OCI-LY3 (cell line): ENCODE data around the gene SPATA31D1.

Experiments
- H2AFZ ChIP-seq: fragments of 200-600, 300-600 bp; shearing (Covaris generic); 2 replicates; pipeline ENCODE4 v1.6.0; 2014; ENCODE audit warnings: antibody characterized with exemption, low read depth, low read length
- H3K27ac ChIP-seq: fragments of 200-600, 300-600 bp; sonication (generic); 2 replicates; pipeline ENCODE4 v1.5.1; 2014; ENCODE audit warnings: mild to moderate bottlenecking, low read length, moderate library complexity, mixed read lengths
- H3K27me3 ChIP-seq: fragments of 200-600, 300-600 bp; sonication (generic); 2 replicates; pipeline ENCODE4 v1.6.1; 2014; ENCODE audit warnings: low read depth, low read length, mixed read lengths
- H3K36me3 ChIP-seq: fragments of 200-600, 300-600 bp; sonication (generic); replicated peaks from 2 replicates; pipeline ENCODE3; 2014; ENCODE audit warnings: low read depth, low read length, mixed read lengths
- H3K4me1 ChIP-seq: fragments of 300-600, 200-600 bp; sonication (generic); 2 replicates; pipeline ENCODE4 v1.6.1; 2014; ENCODE audit warnings: low read length, mixed read lengths
- H3K4me2 ChIP-seq: fragments of 200-600, 300-600 bp; sonication (generic); 2 replicates; pipeline ENCODE4 v1.6.1; 2014; ENCODE audit warnings: low read length, mixed read lengths
- H3K4me3 ChIP-seq: fragments of 300-600, 200-600 bp; sonication (generic); 2 replicates; pipeline ENCODE4 v1.5.1; 2014; ENCODE audit warnings: antibody characterized with exemption, mild to moderate bottlenecking, low read length, moderate library complexity
- H3K79me2 ChIP-seq: fragments of 300-600, 200-600 bp; shearing (Covaris generic); 2 replicates; pipeline ENCODE4 v1.6.1; 2014; ENCODE audit warnings: mild to moderate bottlenecking, low read length, mixed read lengths
- H3K9ac ChIP-seq: fragments of 300-600, 200-600 bp; shearing (Covaris generic); 2 replicates; pipeline ENCODE4 v1.6.0; 2014; ENCODE audit warnings: mild to moderate bottlenecking, low read length, moderate library complexity
- H3K9me3 ChIP-seq: fragments of 200-600, 300-600 bp; shearing (Covaris generic); 2 replicates; pipeline ENCODE4 v1.6.1; 2014; ENCODE audit warnings: low read length, mixed read lengths; ENCODE audit not compliant: insufficient read depth
- H4K20me1 ChIP-seq: fragments of 200-600, 300-600 bp; sonication (generic); 2 replicates; pipeline ENCODE4 v1.6.1; 2016; ENCODE audit warnings: low read length, mixed read lengths; ENCODE audit not compliant: insufficient read depth
- EZH2phosphoT487 ChIP-seq: fragments of 200-600 bp; shearing (Covaris generic); IDR thresholded peaks from 2 replicates; pipeline ENCODE4 v1.6.1; 2018; ENCODE audit warnings: antibody characterized with exemption, mixed run types, low read depth
- TF ChIP-seq, protein P1 (sequence below): fragments of 200-600, 300-600 bp; sonication (generic); IDR thresholded peaks from 2 replicates; pipeline ENCODE4 v1.5.1; 2014; ENCODE audit warnings: antibody characterized with exemption, low read length, low read depth

SPATA31D1 gene

DNA sequence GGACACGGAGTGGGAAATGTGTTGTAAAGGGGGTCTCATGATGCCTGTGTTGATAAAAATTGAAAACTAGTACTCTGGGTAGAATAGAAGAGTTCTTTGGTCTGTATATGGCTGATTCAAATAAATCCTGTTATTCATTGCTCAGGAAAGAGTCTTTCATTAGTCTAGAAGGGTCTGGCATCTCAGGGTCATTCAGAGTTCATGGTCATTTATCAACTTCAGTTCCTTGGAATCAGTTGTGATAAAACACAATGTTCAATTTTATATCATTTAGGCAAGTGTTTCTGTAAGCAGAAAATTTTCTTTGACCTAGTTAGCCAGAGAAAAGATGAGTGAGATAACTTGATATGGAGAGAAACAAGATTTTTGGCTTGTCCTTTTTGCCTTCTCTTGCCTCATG lies 36.3 kb downstream of the SPATA31D1 start:
- Histone ChIP-seq H3K27me3 (no peaks in the 10 kb centered on the region), H3K36me3 (no peaks in the 10 kb centered on the region), H3K4me1 (no peaks in the 10 kb centered on the region), H3K9me3 (no peaks in the 10 kb centered on the region), H3K79me2 (no peaks in the 10 kb centered on the region), H2AFZ (no peak overlapping the region), H3K4me3 (no peak overlapping the region), H3K27ac (no peak overlapping the region), H3K4me2 (no peak overlapping the region), H3K9ac (no peak overlapping the region), H4K20me1 (no peaks in the 10 kb centered on the region)
- TF ChIP-seq EZH2phosphoT487, result no peak
- TF ChIP-seq, protein P1, sequence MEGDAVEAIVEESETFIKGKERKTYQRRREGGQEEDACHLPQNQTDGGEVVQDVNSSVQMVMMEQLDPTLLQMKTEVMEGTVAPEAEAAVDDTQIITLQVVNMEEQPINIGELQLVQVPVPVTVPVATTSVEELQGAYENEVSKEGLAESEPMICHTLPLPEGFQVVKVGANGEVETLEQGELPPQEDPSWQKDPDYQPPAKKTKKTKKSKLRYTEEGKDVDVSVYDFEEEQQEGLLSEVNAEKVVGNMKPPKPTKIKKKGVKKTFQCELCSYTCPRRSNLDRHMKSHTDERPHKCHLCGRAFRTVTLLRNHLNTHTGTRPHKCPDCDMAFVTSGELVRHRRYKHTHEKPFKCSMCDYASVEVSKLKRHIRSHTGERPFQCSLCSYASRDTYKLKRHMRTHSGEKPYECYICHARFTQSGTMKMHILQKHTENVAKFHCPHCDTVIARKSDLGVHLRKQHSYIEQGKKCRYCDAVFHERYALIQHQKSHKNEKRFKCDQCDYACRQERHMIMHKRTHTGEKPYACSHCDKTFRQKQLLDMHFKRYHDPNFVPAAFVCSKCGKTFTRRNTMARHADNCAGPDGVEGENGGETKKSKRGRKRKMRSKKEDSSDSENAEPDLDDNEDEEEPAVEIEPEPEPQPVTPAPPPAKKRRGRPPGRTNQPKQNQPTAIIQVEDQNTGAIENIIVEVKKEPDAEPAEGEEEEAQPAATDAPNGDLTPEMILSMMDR, result no peak

DNA sequence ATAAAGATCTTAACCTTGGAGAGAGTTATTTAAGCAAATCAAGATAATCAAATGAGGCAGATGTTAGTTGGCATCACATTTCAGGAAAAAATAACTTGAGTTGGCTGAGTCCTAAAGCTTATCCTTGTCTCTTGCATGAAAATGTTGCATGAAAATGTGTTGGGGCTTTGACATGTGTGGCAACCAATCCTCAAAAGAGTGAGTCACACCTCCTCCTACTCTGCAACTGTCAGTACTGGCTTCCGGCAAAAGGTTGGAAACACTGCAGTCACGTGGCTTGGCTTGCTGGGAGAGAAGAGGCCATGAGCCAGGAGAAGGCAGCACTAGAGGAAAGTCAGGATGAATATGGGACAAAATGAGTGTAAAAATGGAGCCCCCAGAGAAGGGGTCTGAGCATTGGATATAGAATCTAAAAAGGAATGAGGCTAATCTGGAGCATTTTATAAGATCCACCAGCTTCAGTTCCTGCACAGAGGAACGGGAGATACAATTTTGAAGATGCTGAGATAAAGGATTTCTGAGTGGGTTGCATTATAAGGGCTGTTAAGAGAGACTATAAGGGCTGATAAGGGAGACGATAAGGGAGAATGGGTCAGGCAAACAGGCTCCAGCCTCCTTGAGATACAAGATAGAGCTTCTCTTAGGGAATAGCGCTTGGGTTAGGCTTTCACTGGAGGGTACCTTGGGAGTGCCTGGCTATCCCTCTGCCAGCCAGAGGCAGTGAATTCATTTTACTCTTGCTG lies 43.1 kb downstream of the SPATA31D1 start:
- no peaks in the 10 kb centered on the region for H3K36me3 ChIP-seq
- no peaks in the 10 kb centered on the region for H3K27me3 ChIP-seq
- no peaks in the 10 kb centered on the region for H3K4me1 ChIP-seq
- H4K20me1 ChIP-seq, result no peaks in the 10 kb centered on the region
- H3K4me3 ChIP-seq, result no peak overlapping the region
- no peak overlapping the region for H3K4me2 ChIP-seq
- no peaks in the 10 kb centered on the region for H3K9me3 ChIP-seq
- no peak for TF ChIP-seq EZH2phosphoT487
- TF ChIP-seq, protein P1, result no peak
- H2AFZ ChIP-seq, result no peak overlapping the region
- no peak overlapping the region for H3K27ac ChIP-seq
- no peak overlapping the region for H3K9ac ChIP-seq
- H3K79me2 ChIP-seq, result no peaks in the 10 kb centered on the region

DNA sequence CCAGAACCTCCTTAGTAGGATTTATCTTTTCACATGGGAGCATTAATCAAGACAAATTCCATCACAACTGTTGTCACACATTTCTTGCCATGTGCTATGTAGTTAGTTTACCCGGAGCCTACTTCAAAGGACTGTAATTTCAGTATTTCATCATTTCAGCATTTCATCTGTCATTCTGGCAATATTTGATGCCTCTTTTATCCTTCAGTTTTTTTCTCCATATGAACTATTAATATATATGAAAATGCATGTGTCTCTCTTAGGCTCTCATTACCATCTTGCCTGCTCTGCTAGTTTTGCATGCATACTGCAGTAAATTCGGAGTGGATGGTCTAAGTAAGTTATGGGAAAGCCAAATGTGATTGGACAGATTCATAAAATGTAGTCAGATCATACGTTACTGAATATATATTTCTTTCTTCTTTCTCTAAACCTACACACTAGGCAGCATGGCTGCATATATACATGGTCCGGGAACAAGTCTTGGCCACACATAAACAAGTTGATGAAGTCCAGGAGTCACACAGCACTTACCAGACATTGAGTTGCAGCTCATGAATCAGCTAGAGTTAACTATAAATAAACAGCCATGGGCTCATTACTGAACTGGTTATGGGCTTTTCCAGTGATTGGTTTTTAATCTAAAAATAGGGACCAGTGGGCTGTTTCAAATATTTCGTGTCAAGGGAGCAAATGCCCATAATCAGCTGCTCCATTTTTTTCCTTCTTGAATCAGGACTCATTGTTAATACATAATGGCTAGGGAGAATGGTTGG lies 46.6 kb downstream of the SPATA31D1 start:
- H3K9ac ChIP-seq, result no peak overlapping the region
- no peak overlapping the region for H3K4me3 ChIP-seq
- H3K79me2 ChIP-seq, result no peaks in the 10 kb centered on the region
- H2AFZ ChIP-seq, result no peak overlapping the region
- no peaks in the 10 kb centered on the region for H3K27me3 ChIP-seq
- no peaks in the 10 kb centered on the region for H3K36me3 ChIP-seq
- H3K27ac ChIP-seq, result no peak overlapping the region
- no peaks in the 10 kb centered on the region for H4K20me1 ChIP-seq
- TF ChIP-seq, protein P1, result no peak
- no peak overlapping the region for H3K4me2 ChIP-seq
- H3K4me1 ChIP-seq, result no peaks in the 10 kb centered on the region
- H3K9me3 ChIP-seq, result no peaks in the 10 kb centered on the region

DNA sequence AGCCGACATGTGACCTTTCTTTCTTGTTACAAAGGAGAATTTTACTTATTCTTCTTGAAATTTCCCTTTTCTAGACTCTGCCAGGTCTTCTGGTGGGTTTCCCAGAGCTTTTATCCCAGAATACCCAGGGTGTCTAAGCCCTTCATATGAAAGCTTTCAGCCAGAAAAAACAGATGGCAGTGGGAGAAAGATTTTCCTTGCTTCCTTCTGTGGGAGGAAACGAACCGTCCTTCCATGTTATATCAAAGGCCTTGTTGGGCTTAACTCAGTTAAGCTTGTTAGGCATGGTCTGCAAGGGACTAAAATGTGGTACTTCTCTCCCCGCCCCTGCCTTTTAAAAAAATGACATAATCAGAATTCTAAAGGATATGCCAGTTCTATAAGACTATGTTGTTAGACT lies 47.5 kb downstream of the SPATA31D1 start:
- Histone ChIP-seq H3K9ac (no peak overlapping the region), H3K4me1 (no peaks in the 10 kb centered on the region), H3K4me2 (no peak overlapping the region), H3K27me3 (no peaks in the 10 kb centered on the region), H3K79me2 (no peaks in the 10 kb centered on the region), H3K36me3 (no peaks in the 10 kb centered on the region), H3K27ac (no peak overlapping the region), H3K4me3 (no peak overlapping the region), H2AFZ (no peak overlapping the region), H4K20me1 (no peaks in the 10 kb centered on the region), H3K9me3 (no peaks in the 10 kb centered on the region)
- TF ChIP-seq, protein P1, result no peak
- no peak for TF ChIP-seq EZH2phosphoT487
